ENCODE results near the gene GMDS. TPM values are rescaled to one million over a fixed set of nuclear protein-coding genes. Genes with fewer than 3 reads are reported as not detected.

The GMDS gene
- total and polyA plus RNA-seq, 2 of the 8 experiments (the other 6 are each of a cell fraction or from before 2014, with no cell fraction given) = 16.8 to 50.0 TPM

DNA sequence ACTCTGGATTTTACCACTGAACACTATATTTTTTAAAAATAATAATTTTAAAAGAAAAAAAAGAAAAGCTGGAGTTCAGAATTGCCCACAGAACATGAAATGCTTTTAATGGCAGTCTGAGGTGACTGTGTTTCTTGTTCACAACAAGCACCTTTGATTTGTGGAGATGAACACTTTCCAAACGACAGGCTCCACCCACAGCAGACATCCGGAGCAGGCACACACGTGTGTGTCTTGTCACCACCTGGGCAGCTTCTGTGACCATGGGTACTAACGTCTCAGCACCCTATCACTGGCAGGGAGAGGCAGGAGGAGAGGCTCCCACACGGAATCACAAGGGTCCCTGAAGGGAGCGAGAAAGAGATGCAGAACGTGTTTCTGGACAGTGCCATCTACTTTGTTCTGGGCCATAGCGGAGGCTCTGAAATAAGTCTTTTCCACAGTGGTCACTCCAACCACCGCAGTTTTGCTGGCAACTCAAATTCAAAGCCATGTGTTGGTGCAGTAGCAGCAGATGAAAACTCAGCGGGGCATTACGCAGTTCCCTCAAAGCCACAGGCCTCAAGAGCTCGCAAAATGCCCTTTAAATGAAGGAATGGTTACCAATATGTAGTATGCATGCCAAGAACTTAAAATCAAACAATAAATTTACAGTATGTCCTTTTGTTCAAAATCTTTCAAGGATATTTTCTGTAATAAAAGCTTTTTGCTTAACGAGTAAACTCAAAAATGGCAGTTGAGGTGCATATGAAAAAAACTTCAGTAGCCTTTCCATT, 393.5 kb downstream of the GMDS start:
- CTCF ChIA-PET (ENCODE audit: partially characterized antibody) = interaction anchor here (0.6 to 1.5 kb wide), 3 partner anchors 18 to 498 kb away, joined by 3 to 4 read pairs (median 3); no protein-coding TSS in a partner anchor
- TF ChIP-seq GABPA (IDR thresholded peaks at IDR 0.05; ENCODE audit: borderline replicate concordance, insufficient read depth, low read length) = no peak
- Histone ChIP-seq H3K4ac (replicated peaks; ENCODE audit: insufficient read length, low read depth, low read length) (no peak overlapping the region), H3K4me2 (ENCODE audit: insufficient read depth in 1 of 2, low read depth in 2 of 2, low read length in 2 of 2) (no peak overlapping the region), H2BK5ac (ENCODE audit: low read depth, low read length) (no peak overlapping the region), H3K36me3 (ENCODE audit: control insufficient read depth in 2 of 4, insufficient read depth in 4 of 4, low read length in 3 of 4) (no peaks in the 10 kb centered on the region), H3K27me3 (replicated peaks in 1 of 4; ENCODE audit: control insufficient read depth in 3 of 4, extremely low read depth in 1 of 4, insufficient read depth in 3 of 4, low read length in 3 of 4) (no peaks in the 10 kb centered on the region), H2AK5ac (ENCODE audit: low read depth, low read length) (peak overlapping the region; percentile 46; the same call in 1 of the 2 replicates), H2BK12ac (ENCODE audit: low read depth, low read length) (no peak overlapping the region), H3K27ac (ENCODE audit: low read depth, low read length) (no peak overlapping the region), H4K5ac (ENCODE audit: insufficient read length, low read depth, low read length) (no peak overlapping the region), H3K4me3 (ENCODE audit: extremely low read depth in 1 of 4, insufficient read depth in 2 of 4, low read depth in 3 of 4, low read length in 4 of 4) (no peak overlapping the region), H2BK20ac (ENCODE audit: low read length) (no peak overlapping the region), H3K79me2 (ENCODE audit: control insufficient read depth in 1 of 2, insufficient read depth in 2 of 2, low read length in 2 of 2) (no peaks in the 10 kb centered on the region), H2BK120ac (replicated peaks; ENCODE audit: low read depth, low read length) (no peak overlapping the region), H3K14ac (ENCODE audit: insufficient read length) (no peak overlapping the region), H3K56ac (replicated peaks; ENCODE audit: insufficient read length, low read depth, low read length) (no peak overlapping the region), H3K23ac (ENCODE audit: insufficient read length) (no peak overlapping the region), H3K23me2 (ENCODE audit: low read depth, low read length) (no peaks in the 10 kb centered on the region), H3K4me1 (replicated peaks in 1 of 4; ENCODE audit: control insufficient read depth in 3 of 4, insufficient read depth in 4 of 4, low read length in 3 of 4) (peaks cover 0 to 10% (median 2%) of the 10 kb centered on the region in 4 experiments; a peak in 3 of 7 replicates), H3K18ac (ENCODE audit: extremely low read depth, low read length) (no peak overlapping the region), H4K20me1 (replicated peaks in 1 of 2; ENCODE audit: control insufficient read depth in 1 of 2, insufficient read depth in 2 of 2, low read length in 2 of 2) (no peaks in the 10 kb centered on the region), H3K9me3 (ENCODE audit: insufficient read depth in 2 of 2, low read depth in 1 of 2, low read length in 1 of 2) (no peaks in the 10 kb centered on the region), H3K9ac (replicated peaks in 1 of 4; ENCODE audit: extremely low read depth in 1 of 4, low read depth in 3 of 4, low read length in 3 of 4) (peak overlapping the region in 1 of 4 experiments; percentile 19; a peak in 1 of 7 replicates), H2AFZ (ENCODE audit: low read length) (no peak overlapping the region), H3K79me1 (ENCODE audit: low read depth, low read length) (no peaks in the 10 kb centered on the region), H4K91ac (replicated peaks; ENCODE audit: insufficient read length, low read length) (no peak overlapping the region), H2BK15ac (ENCODE audit: low read length) (no peak overlapping the region), H4K8ac (ENCODE audit: extremely low read depth, insufficient read depth, low read length) (no peak overlapping the region; the same call in 1 of the 2 replicates)
- no peak for FAIRE-seq
- 89% methylated on average over 13 of the region's 13 CpGs; no CpG with 5 or more reads in 1 of the 2 experiments for WGBS, 2 experiments (ENCODE audit: extremely low coverage in 1 of 2, insufficient coverage in 1 of 2, insufficient read length in 1 of 2, insufficient replicate concordance in 2 of 2, low coverage in 1 of 2, low lambda C conversion rate in 2 of 2, missing lambda C conversion rate in 1 of 2)
- POLR2A ChIA-PET (ENCODE audit: partially characterized antibody) = interaction anchor here (0.6 kb wide), 1 partner anchor 219 kb away, joined by 4 read pairs; no protein-coding TSS in a partner anchor
- DNase-seq (ENCODE audit: low read depth in 1 of 2, low spot score in 2 of 2) = no peak
